ENCODE results near the gene SRPX2. TPM values are rescaled to one million over a fixed set of nuclear protein-coding genes. Genes with fewer than 3 reads are reported as not detected.
"Not testable (repeated sequence)": the region's sequence is repeated elsewhere in the genome, so short reads cannot be mapped to it uniquely, and the experiment has no call there.

Gene SRPX2
- total RNA-seq, 1 experiment from 2014 or later: 77.8 TPM

DNA sequence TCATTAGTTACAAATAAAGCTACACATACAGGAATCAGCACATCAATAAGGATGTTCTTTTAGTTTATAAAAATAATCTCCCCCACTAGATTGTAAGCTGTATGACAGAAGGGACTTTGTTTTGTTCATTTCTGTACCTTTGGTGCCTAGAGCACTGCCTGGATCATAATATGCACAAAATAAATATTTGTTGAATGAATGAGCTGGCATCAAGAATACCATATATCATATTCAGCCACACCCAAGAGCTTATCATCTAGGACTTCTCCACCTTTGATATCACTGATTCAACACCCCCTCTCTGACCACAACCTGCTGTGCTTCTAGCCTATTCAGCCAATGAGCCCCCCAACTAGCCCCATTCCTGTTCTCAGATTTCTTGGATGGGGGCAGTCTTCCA lies 77.3 kb downstream of the SRPX2 start:
- Histone ChIP-seq H3K4me2 (no peak overlapping the region), H3K9me3 (ENCODE audit: insufficient read depth, low read depth) (no peaks in the 10 kb centered on the region), H3K79me2 (ENCODE audit: low read depth) (no peaks in the 10 kb centered on the region), H3K9me2 (ENCODE audit: insufficient read depth) (no peaks in the 10 kb centered on the region), H3K27ac (no peak overlapping the region), H2AFZ (no peak overlapping the region), H4K20me1 (ENCODE audit: insufficient read depth) (no peaks in the 10 kb centered on the region), H3K27me3 (ENCODE audit: insufficient read depth, low read depth) (no peaks in the 10 kb centered on the region), H3F3A (ENCODE audit: insufficient read depth, low read depth) (no peaks in the 10 kb centered on the region), H3K4me1 (replicated peaks; ENCODE audit: insufficient read depth) (peaks cover 13% of the 10 kb centered on the region; the same call in 1 of the 2 replicates), H3K4me3 (no peak overlapping the region), H3K36me3 (ENCODE audit: low read depth) (no peaks in the 10 kb centered on the region)
- CTCF ChIA-PET: no interaction called here
- POLR2A ChIA-PET (ENCODE audit: unreplicated experiment): interaction anchor here (0.6 kb wide), 1 partner anchor 376 kb away, joined by 3 read pairs; the partner anchor contains the start of gene CENPI
- intact Hi-C loops (cut with micrococcal nuclease; ENCODE audit: unreplicated experiment): no loop called here
- TF ChIP-seq EZH2 (IDR thresholded peaks at IDR 0.05; ENCODE audit: low read depth): no peak
- TF ChIP-seq, protein P1, sequence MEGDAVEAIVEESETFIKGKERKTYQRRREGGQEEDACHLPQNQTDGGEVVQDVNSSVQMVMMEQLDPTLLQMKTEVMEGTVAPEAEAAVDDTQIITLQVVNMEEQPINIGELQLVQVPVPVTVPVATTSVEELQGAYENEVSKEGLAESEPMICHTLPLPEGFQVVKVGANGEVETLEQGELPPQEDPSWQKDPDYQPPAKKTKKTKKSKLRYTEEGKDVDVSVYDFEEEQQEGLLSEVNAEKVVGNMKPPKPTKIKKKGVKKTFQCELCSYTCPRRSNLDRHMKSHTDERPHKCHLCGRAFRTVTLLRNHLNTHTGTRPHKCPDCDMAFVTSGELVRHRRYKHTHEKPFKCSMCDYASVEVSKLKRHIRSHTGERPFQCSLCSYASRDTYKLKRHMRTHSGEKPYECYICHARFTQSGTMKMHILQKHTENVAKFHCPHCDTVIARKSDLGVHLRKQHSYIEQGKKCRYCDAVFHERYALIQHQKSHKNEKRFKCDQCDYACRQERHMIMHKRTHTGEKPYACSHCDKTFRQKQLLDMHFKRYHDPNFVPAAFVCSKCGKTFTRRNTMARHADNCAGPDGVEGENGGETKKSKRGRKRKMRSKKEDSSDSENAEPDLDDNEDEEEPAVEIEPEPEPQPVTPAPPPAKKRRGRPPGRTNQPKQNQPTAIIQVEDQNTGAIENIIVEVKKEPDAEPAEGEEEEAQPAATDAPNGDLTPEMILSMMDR (conservative IDR thresholded peaks at IDR 0.05): no peak
- BruUV-seq (replicated peaks): no TSS peak
- DNase-seq: peak in 1 of 2 experiments; percentile 52

DNA sequence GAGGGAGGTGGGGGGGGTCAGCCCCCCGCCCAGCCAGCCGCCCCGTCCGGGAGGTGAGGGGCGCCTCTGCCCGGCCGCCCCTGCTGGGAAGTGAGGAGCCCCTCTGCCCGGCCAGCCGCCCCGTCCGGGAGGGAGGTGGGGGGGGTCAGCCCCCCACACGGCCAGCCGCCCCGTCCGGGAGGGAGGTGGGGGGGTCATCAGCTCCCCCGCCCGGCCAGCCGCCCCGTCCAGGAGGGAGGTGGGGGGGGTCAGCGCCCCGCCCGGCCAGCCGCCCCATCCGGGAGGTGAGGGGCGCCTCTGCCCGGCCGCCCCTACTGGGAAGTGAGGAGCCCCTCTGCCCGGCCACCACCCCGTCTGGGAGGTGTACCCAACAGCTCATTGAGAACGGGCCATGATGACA lies 80.0 kb downstream of the SRPX2 start:
- H4K20me1 ChIP-seq (ENCODE audit: insufficient read depth); H3F3A ChIP-seq (ENCODE audit: insufficient read depth, low read depth); H3K27me3 ChIP-seq (ENCODE audit: insufficient read depth, low read depth); POLR2A ChIA-PET (ENCODE audit: unreplicated experiment); DNase-seq; CTCF ChIA-PET; H3K9me3 ChIP-seq (ENCODE audit: insufficient read depth, low read depth); H3K79me2 ChIP-seq (ENCODE audit: low read depth); H3K9me2 ChIP-seq (ENCODE audit: insufficient read depth); intact Hi-C loops (cut with micrococcal nuclease; ENCODE audit: unreplicated experiment); BruUV-seq (replicated peaks); H2AFZ ChIP-seq; H3K36me3 ChIP-seq (ENCODE audit: low read depth); H3K4me3 ChIP-seq; H3K27ac ChIP-seq; H3K4me2 ChIP-seq: not testable (repeated sequence)
- H3K4me1 ChIP-seq (replicated peaks; ENCODE audit: insufficient read depth): peaks cover 13% of the 10 kb centered on the region; the same call in 1 of the 2 replicates

Other genes starting within 250 kb of the SRPX2 start
- 0.04 and 0.05 TPM in 2 replicates for gene PCDH19, start 233.9 kb upstream of the SRPX2 start, total RNA-seq (2021)
- gene TNMD, start 59.3 kb upstream of the SRPX2 start, total RNA-seq (2021): not detected in 2 replicates
- gene TSPAN6, start 7.4 kb upstream of the SRPX2 start, total RNA-seq (2021): 49.6 and 52.2 TPM in 2 replicates
- 23.4 and 23.6 TPM in 2 replicates for gene SYTL4, start 87.9 kb downstream of the SRPX2 start, total RNA-seq (2021)
- 18.5 and 24.1 TPM in 2 replicates for gene CSTF2, start 176.2 kb downstream of the SRPX2 start, total RNA-seq (2021)
- gene NOX1, start 230.2 kb downstream of the SRPX2 start, total RNA-seq (2021): not detected in 2 replicates

Measured in PC-9 (cell line).